ENCODE results near the gene GPI.

DNA sequence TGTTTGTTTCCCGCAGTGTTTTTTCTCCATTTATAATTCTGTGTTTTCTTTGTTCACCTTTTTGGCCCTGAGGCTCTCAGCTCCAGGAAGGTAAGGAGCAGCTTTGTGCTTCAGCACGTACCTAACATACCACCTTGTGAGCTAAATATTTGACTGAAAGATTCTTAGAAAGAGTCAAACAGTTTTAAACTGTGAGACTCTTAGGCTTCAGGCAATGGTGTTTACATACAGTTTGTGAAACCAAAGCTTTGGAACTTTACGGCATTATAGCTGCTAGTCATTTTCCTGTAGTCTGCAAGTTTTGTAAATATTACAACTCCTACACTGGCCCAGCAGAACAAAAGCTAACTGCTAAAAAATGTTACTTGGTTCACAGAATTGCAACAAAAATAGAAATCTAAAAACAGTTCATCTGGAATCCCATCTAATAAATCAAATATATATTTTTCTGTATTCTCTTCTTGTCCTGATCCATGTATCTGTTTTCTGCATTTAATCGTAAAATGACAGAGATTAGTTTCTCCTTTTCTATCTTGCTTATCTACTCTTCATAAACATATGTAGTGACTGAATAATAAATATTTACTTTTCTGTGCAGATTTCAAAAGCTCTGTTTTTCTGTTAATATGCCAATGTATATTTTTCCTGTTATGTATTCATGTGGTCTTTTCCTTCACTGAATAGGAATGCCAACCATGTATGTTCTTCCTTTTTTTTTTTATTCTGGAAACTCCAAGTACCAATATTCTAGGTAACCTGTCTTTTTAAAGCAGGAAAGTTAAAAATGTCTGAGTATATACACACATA, 38.8 kb upstream of the GPI start:
- TF ChIP-seq GATA2 (IDR thresholded peaks at IDR 0.05; ENCODE audit: low read depth, low read length) (no peak), GATA3 (IDR thresholded peaks at IDR 0.05; ENCODE audit: low read depth, low read length) (no peak)
